ENCODE results near the gene NR3C2.

GRCh38 chr4:148310756-148311155, 131.5 kb downstream of the NR3C2 start:
- TF ChIP-seq CTCF (IDR thresholded peaks at IDR 0.05), result no peak
- no peak for TF ChIP-seq POLR2A (IDR thresholded peaks at IDR 0.05)

All from prostate gland (tissue), 2 donors.